OCI-M1 (cell line): Measurements from ENCODE around the gene AQP11.
"Not testable (repeated sequence)": the region's sequence is repeated elsewhere in the genome, so short reads cannot be mapped to it uniquely, and the experiment has no call there.

Source experiments
- DNase-seq: peaks from one replicate; lab custom pipeline; 2025; lab: John Stamatoyannopoulos, UW

The AQP11 gene, protein sequence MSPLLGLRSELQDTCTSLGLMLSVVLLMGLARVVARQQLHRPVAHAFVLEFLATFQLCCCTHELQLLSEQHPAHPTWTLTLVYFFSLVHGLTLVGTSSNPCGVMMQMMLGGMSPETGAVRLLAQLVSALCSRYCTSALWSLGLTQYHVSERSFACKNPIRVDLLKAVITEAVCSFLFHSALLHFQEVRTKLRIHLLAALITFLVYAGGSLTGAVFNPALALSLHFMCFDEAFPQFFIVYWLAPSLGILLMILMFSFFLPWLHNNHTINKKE

DNA sequence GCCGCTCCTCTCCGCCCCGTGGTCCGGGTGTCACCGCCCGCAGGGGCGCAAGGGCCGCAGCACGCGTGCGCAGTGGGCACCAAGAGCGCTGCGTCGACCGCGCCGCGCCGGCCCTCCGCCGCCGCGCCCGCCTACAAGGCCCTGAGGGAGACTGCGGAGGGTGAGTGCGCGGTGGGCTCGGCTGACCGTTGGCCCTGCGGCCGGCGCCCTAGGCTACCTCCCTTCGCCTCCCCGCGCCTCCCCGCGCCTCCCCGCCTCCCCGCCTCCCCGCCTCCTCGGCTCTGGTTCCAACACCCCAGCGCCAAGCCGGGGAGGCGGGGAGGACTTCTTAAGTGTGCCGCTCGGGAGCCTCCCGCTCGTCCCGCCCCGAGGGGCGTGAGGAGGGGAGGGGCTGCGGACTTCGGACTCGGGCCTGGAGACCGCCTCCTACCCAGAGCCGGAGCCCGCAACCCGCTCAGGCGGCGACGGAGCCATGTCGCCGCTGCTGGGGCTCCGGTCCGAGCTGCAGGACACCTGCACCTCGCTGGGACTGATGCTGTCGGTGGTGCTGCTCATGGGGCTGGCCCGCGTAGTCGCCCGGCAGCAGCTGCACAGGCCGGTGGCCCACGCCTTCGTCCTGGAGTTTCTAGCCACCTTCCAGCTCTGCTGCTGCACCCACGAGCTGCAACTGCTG lies at the start of gene AQP11:
AQP11 (plus strand) TSS at position 433 of the 673 bp plus-strand sequence; CDS start at position 473, 40 bp downstream.
- DNase-seq, result peak; percentile 98

DNA sequence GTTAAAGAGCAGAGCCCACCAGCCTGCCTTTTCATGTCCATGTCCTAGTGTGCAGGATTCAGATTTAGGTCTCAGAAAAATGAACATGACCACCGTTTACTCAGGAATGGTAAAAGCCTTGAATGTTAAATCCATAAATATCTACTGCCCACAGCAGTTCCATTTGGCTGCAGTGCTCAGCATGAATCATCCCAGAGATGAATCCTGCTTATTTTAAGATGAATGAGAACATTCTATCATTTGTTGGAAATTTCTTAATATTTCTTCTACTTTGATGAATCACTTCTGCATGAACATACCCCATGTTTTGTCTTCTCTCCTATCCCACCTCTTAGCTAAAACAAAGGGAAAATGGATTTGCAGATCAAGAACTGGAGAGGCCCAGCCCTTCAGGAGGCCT lies 47.5 kb upstream of the AQP11 start:
- no peak for DNase-seq

DNA sequence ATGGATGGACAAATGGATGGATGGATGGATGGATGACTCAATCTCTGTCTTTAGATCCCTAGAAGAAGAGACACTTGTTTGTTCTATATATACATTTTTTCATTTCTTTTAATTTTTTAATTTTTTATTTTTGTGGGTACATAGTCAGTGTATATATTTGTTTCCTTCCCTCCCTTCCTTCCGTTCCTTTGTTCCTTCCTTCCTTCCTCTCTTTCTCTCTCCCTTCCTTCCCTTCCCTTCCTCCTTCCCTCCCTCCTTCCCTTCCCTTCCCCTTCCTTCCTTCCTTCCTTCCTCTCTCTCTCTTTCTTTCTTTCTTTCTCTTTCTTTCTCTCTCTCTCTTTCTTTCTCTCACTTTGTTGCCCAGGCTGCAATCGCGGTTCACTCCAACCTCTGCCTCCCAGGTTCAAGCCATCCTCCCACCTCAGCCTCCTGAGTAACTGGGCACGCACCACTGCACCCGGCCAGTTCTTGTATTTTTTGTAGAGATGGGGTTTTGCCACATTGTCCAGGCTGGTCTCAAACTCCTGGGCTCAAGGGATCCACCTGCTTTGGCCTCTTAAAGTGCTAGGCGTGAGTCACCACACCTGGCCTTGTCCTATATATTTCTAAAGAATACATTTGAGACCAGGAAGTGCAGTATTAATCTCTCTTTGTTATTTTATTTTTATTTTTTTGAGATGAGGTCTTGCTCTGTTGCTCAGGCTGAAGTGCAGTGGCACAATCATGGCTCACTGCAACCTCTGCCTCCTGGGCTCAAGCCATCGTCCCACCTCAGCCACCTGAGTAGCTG lies 42.5 kb upstream of the AQP11 start:
- no peak for DNase-seq

DNA sequence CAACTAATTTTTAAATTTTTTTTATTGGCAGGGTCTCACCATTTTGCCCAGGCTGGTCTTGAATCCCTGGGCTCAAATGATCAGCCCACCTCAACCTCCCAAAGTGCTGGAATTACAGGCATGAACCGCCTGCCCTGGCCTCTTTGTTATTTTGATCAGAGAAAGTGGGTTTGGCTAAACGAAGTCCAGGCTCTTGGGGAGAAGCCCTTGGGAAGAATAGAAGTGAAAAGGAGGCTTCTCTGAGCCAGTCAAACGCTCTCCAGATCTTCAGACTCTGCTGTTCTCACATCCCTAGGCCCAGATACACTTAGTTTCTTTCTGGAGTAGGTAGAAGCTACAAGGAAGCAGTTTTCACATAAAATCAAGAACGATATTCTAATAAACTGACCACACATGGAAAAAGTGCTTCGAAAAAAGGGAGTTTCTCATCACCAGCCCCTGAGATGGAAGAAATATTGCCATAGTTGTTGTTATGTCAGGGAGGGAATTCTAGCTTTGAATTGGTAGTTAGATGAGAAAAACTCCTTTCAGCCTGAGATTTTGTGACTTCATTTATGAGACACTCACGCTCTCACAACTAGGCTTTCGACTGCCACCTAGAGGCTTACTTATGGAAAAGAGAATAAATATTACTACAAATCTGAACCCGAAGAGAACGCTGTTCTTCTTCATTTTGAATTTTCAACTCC lies 41.7 kb upstream of the AQP11 start:
- peak; percentile 92 for DNase-seq

DNA sequence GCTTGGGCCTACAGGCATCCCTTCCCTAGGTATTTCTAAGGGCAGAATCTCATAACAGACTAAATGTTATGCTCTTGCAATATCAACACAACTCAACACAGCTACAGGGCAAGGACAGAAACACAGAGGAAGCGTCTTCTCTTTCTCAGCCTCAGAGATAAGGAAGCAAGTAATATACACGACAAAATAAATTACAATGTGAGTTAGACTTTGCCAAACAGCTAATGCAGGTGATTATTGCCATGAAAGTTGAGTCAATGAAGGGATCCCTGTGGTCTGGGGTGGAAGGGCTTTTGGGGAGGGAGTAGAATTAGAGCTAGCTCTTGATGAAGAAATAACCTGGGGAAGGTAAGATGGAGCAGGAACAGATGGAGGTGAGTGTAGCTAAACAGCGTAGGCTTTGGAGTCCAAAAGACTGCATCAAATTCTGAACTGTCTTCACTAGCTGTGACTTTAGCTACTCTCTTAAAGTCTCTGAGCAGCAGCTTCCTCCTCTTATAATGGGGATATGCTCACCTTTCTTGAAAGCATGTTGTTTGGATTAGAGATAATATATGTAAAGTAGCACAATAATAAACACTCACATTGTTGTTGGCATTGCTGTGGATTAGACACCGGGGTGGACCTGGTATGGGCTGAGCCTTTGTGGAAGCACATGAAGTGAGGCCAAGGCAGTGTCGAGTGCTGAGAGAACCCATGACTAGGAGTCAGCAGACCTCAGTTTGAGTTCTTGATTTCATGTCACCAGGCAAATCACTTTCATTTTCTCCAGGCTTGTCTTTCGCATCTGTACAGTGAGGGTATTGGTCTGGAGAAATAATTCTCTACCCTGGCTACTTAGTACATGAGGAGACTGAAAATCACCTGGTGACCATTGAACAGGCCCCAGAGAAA lies 41.0 kb upstream of the AQP11 start:
- DNase-seq, result peak; percentile 43

DNA sequence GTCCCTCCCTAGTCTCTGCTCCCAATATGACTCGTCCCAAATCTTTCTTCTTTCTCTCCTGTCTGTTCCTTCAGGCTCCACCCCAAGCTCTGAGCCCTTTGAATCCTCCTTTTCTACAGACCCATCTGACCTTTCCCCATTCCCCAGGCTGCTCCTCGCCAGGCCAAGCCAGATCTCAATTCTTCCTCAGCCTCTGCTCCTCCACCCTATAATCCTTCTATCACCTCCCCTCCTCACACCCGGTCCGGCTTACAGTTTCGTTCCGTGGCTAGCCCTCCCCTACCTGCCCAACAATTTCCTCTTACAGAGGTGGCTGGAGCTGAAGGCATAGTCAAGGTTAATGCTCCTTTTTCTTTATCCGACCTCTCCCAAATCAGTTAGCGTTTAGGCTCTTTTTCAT lies 38.3 kb upstream of the AQP11 start:
- not testable (repeated sequence) for DNase-seq

DNA sequence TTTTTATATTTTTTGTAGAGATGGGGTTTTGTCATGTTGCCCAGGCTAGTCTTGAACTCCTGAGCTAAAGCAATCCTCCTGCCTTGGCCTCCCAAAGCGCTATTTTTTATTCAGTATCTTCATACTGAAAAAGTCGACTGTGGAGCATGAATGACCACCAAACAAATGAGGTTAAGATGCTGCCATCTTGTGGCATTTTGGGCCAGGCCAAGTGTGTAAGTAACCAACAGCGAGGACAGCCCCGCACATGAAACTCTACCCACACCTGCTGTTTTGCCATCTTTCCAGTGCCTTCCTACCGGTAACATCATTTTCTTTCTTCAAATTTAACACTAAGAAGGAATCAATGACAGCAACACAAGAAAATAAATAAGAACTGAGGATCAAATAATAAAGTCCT lies 32.2 kb upstream of the AQP11 start:
- peak; percentile 70 for DNase-seq

DNA sequence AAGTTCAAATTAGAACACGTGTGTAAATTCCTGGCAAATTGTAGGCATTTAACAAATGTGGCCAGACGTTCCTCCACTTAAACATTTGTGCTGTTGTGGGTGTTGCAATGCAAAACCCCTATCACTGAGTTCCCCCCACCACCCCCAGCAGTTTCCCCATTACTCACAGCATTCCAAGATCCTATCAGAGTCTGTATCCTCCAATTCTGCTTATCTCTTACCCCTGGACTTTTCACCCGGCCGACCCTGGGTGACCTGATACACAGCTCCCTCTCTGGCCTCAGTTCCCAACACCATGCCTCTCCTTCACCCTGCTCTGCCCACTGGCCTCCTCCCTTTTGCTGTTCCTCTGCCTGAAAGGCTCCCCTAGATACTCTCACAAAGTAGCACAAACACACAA lies 31.4 kb upstream of the AQP11 start:
- DNase-seq, result no peak

DNA sequence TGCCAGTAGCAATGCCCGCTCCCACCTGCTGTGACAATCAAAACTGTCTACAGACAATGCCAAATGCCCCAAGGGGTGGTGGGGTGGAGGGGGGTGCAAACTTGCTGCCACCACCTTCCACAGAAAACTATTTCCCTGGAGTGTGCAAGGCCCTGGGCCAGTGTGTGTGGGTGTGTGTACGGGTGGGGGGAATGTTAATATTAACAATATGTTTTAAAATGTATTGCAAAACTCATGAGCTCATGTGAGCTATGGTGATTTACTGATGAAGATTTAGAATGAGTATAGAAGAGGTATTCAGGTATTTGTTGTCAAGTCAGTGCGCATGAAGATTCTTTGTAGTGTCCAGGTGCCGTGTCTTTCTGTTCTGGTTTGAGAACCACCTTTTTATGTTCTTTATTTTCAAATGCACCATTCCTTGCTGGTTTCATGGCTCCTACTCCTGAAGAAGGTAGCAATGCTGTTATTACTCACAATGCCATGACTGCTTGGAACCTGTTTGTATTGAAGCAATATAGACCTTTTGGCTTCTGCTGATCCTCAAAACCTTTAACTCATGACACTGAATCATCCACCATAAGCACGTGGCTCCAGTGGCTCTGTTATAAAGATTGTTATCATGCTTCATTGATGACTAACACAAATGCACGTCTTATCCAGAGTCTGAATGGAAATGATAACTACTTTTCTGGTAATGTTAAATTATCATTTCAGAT lies 29.9 kb upstream of the AQP11 start:
- peak; percentile 73 for DNase-seq

DNA sequence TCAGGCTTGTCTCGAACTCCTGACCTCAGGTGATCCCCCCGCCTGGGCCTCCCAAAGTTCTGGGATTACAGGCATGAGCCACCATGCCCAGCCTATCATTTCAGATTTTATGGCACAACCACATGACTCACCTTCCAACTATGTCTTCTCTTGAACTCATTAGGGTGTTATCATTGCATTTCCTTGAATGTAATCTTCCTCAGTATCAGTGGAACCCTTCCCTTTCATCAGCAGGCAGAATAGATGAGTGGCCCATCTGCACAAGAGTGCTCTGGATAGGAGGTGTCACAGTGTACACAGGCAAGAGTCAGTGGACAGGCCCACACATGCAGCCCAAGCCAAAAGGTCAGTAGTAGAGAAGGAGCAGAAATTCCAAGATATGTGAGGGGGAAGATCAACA lies 29.1 kb upstream of the AQP11 start:
- DNase-seq, result no peak

DNA sequence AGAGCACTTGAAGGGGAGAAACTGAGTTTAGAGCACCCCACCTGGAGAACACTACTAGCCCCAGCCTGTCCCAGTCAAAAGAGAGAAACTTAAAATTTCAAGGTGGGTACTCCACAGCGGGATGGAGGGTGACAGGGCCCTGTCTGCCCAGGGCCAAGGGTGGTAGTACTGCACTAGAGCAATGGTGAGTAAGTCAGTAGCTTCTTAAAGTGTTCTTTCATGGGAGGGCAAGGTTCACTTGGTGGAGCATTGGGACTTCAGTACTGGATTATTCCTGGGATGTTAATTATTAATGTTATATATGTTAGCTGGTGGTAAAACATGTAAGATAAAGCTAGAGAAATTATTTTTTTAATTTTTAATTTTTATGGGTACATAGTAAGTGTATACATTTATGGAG lies 28.5 kb upstream of the AQP11 start:
- DNase-seq, result no peak

DNA sequence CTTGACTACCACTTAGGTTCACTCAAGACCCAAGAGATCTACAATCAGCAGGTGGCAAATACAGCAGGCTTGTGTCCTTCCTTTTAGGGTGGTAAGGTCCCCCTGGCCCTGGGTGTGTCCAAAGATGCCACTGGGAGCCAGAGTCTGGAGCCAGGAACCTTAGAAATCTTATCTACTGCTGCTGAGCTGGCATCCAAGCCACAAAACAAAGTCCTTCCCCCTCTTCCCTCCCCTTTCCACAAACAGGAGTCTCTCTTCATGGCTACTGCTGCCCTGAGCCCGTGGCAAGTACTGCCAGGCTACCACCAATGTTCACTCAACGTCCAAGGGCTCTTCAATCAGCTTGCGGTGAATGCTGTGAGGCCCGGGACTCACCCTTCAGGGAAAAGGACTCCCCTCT lies 21.4 kb upstream of the AQP11 start:
- DNase-seq, result no peak

DNA sequence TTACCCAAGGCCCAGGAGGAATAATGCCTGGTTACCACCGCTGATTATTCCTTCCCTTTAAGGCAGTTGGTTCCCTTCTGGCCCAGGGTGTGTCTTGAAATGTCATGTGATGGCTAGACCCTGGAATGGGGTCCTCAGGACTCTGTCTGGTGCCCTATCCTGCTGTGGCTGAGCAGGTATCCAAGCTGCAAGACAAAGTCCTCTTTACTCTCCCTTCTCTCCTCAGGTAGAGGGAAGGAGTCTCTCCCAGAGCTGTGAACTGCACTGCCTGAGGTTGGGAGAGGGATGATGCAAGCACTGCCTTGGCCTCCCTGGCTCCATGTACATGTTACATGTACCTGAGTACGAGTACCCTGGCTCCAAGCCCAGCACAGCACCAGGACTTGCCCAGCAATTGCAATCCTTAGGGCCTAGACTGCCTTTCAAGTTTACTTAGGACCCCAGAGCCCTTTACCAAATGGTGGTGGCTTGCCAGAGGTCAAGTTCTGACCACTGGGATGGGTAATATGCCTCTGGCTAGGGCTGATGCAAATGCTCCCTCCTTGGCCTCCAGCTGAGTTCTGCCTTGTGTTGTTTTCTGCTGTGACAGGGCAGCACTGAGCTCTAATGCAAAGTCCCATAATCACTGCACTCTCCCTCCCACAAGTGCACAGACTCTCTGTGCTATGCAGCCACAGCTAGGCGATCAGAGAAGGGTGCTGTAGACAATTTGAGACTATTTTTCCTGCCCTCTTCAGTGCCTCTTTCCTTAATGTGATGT lies 20.7 kb upstream of the AQP11 start:
- no peak for DNase-seq

DNA sequence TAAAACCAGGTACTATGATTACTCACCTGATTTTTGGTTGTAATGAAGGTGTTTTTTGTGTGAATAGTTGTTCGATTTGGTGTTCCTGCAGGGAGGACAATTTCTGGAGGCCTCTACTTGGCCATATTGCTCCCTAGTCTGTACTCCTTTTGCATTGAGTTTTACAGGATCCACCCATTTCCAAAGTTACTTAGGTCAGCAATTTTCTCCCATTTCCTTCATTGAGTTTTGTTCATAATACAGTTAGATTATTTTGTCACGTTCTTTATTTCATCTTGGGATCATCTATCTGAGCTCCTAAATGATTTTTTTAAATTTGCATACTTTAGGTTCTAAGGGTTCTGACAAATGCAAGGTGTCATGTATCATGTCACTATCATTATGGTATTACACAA lies 20.1 kb upstream of the AQP11 start:
- no peak for DNase-seq

DNA sequence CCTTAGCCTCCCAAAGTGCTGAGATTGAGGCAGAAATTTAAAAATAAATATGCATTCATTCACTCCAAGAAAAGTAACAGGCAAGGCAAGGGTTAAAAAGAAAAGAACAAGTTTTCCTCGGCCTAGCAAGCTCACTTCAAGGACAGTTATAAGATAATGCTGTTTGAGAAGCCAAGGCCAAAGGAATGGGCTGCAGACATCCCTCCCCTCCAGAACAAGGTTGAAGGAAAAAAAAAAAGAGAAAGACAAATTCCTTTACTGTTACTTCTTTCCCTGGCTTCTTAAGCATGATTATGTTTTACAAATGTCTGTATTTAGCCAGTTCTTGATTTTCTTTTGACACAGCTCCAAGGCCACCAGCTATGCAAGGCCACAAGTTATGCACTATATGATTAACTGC lies 18.9 kb upstream of the AQP11 start:
- not testable (repeated sequence) for DNase-seq

DNA sequence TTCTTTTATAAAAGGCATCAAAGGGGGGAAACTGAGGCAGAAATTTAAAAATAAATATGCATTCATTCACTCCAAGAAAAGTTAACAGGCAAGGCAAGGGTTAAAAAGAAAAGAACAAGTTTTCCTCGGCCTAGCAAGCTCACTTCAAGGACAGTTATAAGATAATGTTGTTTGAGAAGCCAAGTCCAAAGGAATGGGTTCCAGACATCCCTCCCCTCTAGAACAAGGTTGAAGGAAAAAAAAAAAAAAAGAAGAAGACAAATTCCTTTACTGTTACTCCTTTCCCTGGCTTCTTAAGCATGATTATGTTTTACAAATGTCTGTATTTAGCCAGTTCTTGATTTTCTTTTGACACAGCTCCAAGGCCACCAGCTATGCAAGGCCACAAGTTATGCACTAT lies 14.3 kb upstream of the AQP11 start:
- DNase-seq, result not testable (repeated sequence)

DNA sequence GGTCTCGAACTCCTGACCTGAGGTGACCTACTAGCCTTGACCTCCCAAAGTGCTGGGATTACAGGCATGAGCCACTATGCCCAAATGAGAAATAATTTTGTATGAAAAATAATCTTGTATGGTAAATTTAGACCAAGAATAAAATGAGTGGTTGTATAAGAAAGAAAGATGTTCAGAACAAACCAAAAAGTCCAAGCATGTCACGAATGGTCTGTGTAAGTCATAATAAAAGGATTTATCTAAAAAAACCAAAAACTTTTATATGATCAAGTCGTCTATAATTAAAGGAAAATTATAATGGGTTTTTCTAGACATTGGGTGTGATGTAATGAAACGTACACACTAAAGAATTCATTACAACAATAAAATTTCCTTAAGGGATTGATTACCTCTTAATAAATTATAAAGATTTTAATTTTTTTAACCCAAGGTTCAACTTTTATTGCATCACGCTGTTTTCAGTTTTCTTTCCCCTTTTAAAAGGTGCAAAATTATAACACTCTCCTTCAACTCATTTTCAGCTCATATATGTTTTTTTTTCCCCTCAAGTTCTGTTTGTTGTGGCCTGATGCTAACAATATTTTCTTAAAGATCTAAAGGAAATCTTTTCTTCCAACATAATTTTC lies 8.9 kb upstream of the AQP11 start:
- DNase-seq, result peak; percentile 90

DNA sequence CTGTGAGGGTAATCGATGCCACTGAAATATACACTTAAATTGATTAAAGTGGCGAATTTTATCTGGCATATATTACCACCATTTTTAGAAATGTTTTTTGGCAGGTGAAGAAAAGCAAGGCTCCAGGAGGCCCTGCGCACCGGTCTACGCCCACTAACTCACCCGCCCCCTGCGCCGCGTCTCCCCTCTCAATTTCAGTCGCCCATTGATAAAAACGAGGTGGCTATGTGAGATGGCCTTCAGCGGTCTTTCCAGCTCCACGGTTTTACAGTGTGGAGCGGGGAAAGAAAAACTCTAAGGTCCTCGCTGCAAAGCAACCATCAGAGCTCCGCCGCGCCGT lies 602 bp upstream of the AQP11 start:
- DNase-seq, result no peak

DNA sequence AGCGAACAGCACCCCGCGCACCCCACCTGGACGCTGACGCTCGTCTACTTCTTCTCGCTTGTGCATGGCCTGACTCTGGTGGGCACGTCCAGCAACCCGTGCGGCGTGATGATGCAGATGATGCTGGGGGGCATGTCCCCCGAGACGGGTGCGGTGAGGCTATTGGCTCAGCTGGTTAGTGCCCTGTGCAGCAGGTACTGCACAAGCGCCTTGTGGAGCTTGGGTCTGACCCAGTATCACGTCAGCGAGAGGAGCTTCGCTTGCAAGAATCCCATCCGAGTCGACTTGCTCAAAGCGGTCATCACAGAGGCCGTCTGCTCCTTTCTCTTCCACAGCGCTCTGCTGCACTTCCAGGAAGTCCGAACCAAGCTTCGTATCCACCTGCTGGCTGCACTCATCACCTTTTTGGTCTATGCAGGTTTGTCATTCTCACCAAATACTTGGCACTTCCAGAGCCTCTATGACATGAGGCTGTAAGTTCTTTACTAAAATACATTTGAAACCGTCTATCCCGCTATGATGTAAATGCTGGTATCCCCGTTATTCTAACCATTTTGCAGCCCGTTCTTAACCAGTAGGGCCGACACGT lies 535 bp downstream of the AQP11 start:
- DNase-seq, result no peak
